HepG2 (cell line): ENCODE data around the gene TMUB1. TPM values are rescaled to one million over a fixed set of nuclear protein-coding genes. Genes with fewer than 3 reads are reported as not detected.

Experiments
- BATF2 ChIP-seq: sonication (generic); formaldehyde crosslinking; IDR thresholded peaks from 2 replicates; pipeline ENCODE4 v1.8.0; 2022; ENCODE audit warnings: mild to moderate bottlenecking, missing genetic modification reagents, moderate library complexity
- DR1 ChIP-seq: sonication (generic); formaldehyde crosslinking; IDR thresholded peaks from 2 replicates; pipeline ENCODE4 v1.8.0; 2021; ENCODE audit warnings: mild to moderate bottlenecking, missing genetic modification reagents, inconsistent platforms
- EP300 ChIP-seq, 3 experiments: sonication (generic) in 1 of 3; formaldehyde crosslinking in 1 of 3; IDR thresholded peaks; 2 replicates each; pipeline versions ENCODE4 v1.5.1 to v1.6.1; 2011 to 2020; ENCODE audit warnings: low read depth in 2 of 3, low read length in 2 of 3, borderline replicate concordance in 1 of 3, improper control_type of control experiment in 1 of 3, mild to moderate bottlenecking in 1 of 3, missing genetic modification reagents in 1 of 3, moderate library complexity in 1 of 3
- GTF2F1 ChIP-seq: fragments of 150-350 bp; IDR thresholded peaks from 2 replicates; pipeline ENCODE4 v1.6.1; 2014; ENCODE audit warnings: low read length
- HES4 ChIP-seq: sonication (generic); formaldehyde crosslinking; IDR thresholded peaks from 2 replicates; pipeline ENCODE4 v1.9.0; 2021; ENCODE audit warnings: mild to moderate bottlenecking, missing genetic modification reagents, borderline replicate concordance
- HNF4G ChIP-seq, 2 experiments: sonication (generic) in 1 of 2; formaldehyde crosslinking in 1 of 2; IDR thresholded peaks; 2 replicates each; pipeline versions ENCODE4 v1.4.0 to v1.6.1; 2011 to 2020; ENCODE audit warnings: borderline replicate concordance in 2 of 2, low read depth in 2 of 2, mild to moderate bottlenecking in 2 of 2, low read length in 1 of 2, missing genetic modification reagents in 1 of 2, moderate library complexity in 1 of 2
- HNRNPL ChIP-seq: fragments of 200-400 bp; formaldehyde crosslinking; IDR thresholded peaks from 2 replicates; pipeline ENCODE4 v1.6.1; 2017; ENCODE audit warnings: mild to moderate bottlenecking, low read depth, low read length
- MED13 ChIP-seq: sonication (generic); formaldehyde crosslinking; IDR thresholded peaks from 2 replicates; pipeline ENCODE4 v1.5.0; 2020; ENCODE audit warnings: missing genetic modification reagents
- REPIN1 ChIP-seq: sonication (generic); formaldehyde crosslinking; IDR thresholded peaks from 2 replicates; pipeline ENCODE4 v1.8.0; 2022; ENCODE audit warnings: missing genetic modification reagents, low read depth, mild to moderate bottlenecking, borderline replicate concordance
- SMC3 ChIP-seq: IDR thresholded peaks from 2 replicates; pipeline ENCODE4 v1.6.1; 2011; ENCODE audit warnings: low read length, improper control_type of control experiment
- SSRP1 ChIP-seq: IDR thresholded peaks from 2 replicates; pipeline ENCODE4 v1.6.1; 2016; ENCODE audit warnings: control low read depth
- TERF1 ChIP-seq: sonication (generic); formaldehyde crosslinking; IDR thresholded peaks from 2 replicates; pipeline ENCODE4 v1.8.0; 2022; ENCODE audit warnings: mild to moderate bottlenecking, missing genetic modification reagents, moderate library complexity
- ZBTB34 ChIP-seq: sonication (generic); formaldehyde crosslinking; IDR thresholded peaks from 2 replicates; pipeline ENCODE4 v1.8.0; 2022; ENCODE audit warnings: mild to moderate bottlenecking, missing genetic modification reagents
- ZBTB43 ChIP-seq: sonication (generic); formaldehyde crosslinking; conservative IDR thresholded peaks from 2 replicates; pipeline ENCODE4 v1.4.0; 2020; ENCODE audit warnings: missing genetic modification reagents
- polyA plus RNA-seq, 8 experiments: library from polyadenylated mRNA; depleted of rRNA in 3 of 8; stranded (reverse) in 7 of 8; unstranded in 1 of 8; fragments of >200 nt; fragmentation: Illumina TruSeq in 4 of 8; extraction: Trizol in 4 of 8; gene quantifications; 2 replicates each; pipeline versions ENCODE4 v1.2.1 to v1.2.3, GENCODE V29; 2011 to 2016; ENCODE audit warnings: low read depth in 4 of 8, missing spikeins in 1 of 8, mixed read lengths in 1 of 8; ENCODE audit not compliant: insufficient read depth in 1 of 8
- total RNA-seq, 5 experiments: library from RNA; depleted of rRNA; stranded (reverse); fragments of >200 nt; fragmentation: Illumina TruSeq; extraction: Trizol; gene quantifications; 2 replicates each; pipeline ENCODE4 v1.2.3, GENCODE V29; 2016; ENCODE audit warnings: low read depth in 1 of 5
- TF ChIP-seq, protein P1 (sequence below): sonication (generic); formaldehyde crosslinking; IDR thresholded peaks from 2 replicates; pipeline ENCODE4 v1.5.1; 2020; ENCODE audit warnings: missing genetic modification reagents, mild to moderate bottlenecking, borderline replicate concordance
- TF ChIP-seq, protein P2 (sequence below): sonication (generic); formaldehyde crosslinking; IDR thresholded peaks from 2 replicates; pipeline ENCODE4 v1.4.0; 2020; ENCODE audit warnings: mild to moderate bottlenecking, missing genetic modification reagents

Gene TMUB1
- total and polyA plus RNA-seq, 2 of the 13 experiments (the other 11 are each of a cell fraction or from before 2014, with no cell fraction given) = 44.8 to 51.6 TPM

GRCh38 chr7:151057989-151058780 is 25.1 kb downstream of the TMUB1 start (continued):
- TF ChIP-seq MED13 = no peak; the same call in none of the 2 replicates
- no peak for TF ChIP-seq GTF2F1
- peak; percentile 37; the same call in 1 of the 2 replicates for TF ChIP-seq ZBTB43 (CRISPR knock-in tag)
- TF ChIP-seq SMC3 = no peak
- TF ChIP-seq, protein P1, sequence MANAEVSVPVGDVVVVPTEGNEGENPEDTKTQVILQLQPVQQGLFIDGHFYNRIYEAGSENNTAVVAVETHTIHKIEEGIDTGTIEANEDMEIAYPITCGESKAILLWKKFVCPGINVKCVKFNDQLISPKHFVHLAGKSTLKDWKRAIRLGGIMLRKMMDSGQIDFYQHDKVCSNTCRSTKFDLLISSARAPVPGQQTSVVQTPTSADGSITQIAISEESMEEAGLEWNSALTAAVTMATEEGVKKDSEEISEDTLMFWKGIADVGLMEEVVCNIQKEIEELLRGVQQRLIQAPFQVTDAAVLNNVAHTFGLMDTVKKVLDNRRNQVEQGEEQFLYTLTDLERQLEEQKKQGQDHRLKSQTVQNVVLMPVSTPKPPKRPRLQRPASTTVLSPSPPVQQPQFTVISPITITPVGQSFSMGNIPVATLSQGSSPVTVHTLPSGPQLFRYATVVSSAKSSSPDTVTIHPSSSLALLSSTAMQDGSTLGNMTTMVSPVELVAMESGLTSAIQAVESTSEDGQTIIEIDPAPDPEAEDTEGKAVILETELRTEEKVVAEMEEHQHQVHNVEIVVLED (CRISPR knock-in tag) = peak; percentile 97
- no peak; a peak in 1 of 4 replicates for TF ChIP-seq EP300 (IDR thresholded peaks at IDR 0.05; ENCODE audit: low read depth in 2 of 2, low read length in 2 of 2)
- TF ChIP-seq EP300 (CRISPR knock-in tag; IDR thresholded peaks at IDR 0.05; ENCODE audit: borderline replicate concordance) = no peak
- no peak for TF ChIP-seq HNF4G (IDR thresholded peaks at IDR 0.05; ENCODE audit: borderline replicate concordance, low read depth, low read length)
- no peak for TF ChIP-seq HNF4G (CRISPR knock-in tag; IDR thresholded peaks at IDR 0.05; ENCODE audit: borderline replicate concordance, low read depth)
- no peak for TF ChIP-seq TERF1 (CRISPR knock-in tag)
- 0 out of 2 replicates have a peak, but pooled peaks have one; percentile 39 for TF ChIP-seq HNRNPL
- TF ChIP-seq HES4 (CRISPR knock-in tag) = no peak
- peak; percentile 78; the same call in 1 of the 2 replicates for TF ChIP-seq DR1 (CRISPR knock-in tag)
- TF ChIP-seq ZBTB34 = no peak
- no peak for TF ChIP-seq SSRP1
- no peak for TF ChIP-seq BATF2
- TF ChIP-seq REPIN1 (CRISPR knock-in tag) = no peak; the same call in 1 of the 2 replicates
- TF ChIP-seq, protein P2, sequence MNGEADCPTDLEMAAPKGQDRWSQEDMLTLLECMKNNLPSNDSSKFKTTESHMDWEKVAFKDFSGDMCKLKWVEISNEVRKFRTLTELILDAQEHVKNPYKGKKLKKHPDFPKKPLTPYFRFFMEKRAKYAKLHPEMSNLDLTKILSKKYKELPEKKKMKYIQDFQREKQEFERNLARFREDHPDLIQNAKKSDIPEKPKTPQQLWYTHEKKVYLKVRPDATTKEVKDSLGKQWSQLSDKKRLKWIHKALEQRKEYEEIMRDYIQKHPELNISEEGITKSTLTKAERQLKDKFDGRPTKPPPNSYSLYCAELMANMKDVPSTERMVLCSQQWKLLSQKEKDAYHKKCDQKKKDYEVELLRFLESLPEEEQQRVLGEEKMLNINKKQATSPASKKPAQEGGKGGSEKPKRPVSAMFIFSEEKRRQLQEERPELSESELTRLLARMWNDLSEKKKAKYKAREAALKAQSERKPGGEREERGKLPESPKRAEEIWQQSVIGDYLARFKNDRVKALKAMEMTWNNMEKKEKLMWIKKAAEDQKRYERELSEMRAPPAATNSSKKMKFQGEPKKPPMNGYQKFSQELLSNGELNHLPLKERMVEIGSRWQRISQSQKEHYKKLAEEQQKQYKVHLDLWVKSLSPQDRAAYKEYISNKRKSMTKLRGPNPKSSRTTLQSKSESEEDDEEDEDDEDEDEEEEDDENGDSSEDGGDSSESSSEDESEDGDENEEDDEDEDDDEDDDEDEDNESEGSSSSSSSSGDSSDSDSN (CRISPR knock-in tag) = peak; percentile 64; the same call in 1 of the 2 replicates
